NCI-H1694 (cell line): Measurements from ENCODE around the gene NTRK1.
A peak's percentile ranks its signal among the peaks of the same experiment; 100 is the strongest.

ENCODE experiments used
- DNase-seq: peaks from one replicate; lab custom pipeline; 2025; lab: John Stamatoyannopoulos, UW

Gene NTRK1

DNA sequence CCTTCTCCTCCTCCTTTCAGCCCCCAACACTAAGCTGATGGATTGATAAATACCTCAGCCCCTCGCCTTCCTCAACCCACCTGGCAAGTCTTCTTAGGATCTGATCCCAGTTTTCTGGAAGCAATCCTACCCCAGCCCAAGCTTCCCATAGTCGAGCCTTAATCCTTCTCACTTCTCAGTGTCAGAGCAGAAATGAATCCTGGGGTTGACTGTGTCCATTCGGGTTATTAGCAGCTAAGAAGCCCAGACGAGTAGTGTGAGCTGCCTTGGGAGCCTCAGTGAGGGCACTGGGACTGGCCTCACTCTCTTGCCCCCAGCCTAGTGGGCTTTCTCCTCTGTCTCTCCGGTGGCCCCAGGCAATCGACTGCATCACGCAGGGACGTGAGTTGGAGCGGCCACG, 20.4 kb downstream of the NTRK1 start:
- DNase-seq, result no peak

GRCh38 chr1:156881663-156882062, 21.0 kb downstream of the NTRK1 start:
- no peak for DNase-seq

- no peak for DNase-seq
Measured at GRCh38 chr1:156882543-156882942, 21.9 kb downstream of the NTRK1 start.

DNA sequence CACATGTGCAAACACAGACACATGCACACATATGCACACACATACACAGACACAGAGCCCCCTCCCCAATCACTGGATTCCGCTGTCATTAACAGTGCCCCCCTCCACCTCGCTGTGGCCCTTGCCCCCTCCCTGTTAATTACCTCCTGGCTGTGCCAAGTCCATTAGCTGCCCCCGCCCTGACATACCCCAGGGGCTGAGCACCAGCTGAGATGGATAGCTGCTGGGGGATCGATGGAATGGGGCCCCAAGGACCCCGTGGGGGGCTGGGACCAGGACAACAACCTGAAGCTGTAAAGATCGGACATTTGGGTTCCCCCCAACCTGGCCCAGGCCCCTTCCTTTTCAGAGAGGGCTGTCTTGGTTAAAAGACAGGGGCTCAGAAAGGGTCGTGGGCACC, 23.3 kb downstream of the NTRK1 start:
- DNase-seq, result no peak

GRCh38 chr1:156884560-156885184, 24.0 kb downstream of the NTRK1 start:
- no peak for DNase-seq

DNA sequence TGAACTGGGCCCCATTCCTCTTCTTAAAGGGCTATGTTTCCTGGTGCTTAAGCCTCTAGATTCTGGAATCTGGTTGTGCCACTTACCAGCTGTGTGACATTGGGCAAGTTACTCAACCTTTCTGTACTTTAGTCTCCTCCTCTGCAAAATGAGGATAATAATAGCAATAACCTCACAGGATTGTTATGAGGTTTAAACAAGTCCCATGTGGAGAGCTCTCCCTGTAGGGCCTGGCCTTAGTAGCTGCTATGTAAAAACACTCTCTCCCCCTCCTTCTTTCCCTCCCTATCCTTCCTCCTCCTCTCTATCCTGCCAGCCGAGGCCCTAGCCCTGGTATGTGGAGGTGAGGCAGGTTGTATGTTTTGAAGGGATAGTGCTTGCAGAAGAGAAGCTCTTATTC, 24.6 kb downstream of the NTRK1 start:
- no peak for DNase-seq

DNA sequence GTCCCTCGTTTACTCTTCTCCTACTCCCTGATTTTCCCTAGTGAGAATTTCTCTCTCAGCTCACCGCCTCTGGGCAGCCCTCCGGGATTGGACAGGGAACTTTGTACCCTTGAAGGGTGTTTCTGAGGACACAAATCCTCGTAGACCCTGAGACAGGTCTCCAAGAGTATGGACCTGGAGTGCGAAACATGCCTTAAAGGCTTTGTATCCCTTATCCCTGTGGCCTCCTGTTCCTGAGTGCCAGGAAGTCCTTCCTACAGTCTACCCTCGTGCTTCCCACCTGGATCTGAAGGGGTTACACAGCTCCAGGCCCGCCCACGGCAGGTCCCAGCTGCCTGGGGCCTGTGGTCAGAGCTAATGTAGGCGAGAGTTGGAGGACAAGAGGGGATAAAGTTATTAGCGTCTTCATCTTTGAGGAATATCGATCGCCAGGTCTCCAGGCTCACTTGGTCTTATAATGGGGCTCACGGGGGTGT, 25.3 kb downstream of the NTRK1 start:
- DNase-seq, result no peak

DNA sequence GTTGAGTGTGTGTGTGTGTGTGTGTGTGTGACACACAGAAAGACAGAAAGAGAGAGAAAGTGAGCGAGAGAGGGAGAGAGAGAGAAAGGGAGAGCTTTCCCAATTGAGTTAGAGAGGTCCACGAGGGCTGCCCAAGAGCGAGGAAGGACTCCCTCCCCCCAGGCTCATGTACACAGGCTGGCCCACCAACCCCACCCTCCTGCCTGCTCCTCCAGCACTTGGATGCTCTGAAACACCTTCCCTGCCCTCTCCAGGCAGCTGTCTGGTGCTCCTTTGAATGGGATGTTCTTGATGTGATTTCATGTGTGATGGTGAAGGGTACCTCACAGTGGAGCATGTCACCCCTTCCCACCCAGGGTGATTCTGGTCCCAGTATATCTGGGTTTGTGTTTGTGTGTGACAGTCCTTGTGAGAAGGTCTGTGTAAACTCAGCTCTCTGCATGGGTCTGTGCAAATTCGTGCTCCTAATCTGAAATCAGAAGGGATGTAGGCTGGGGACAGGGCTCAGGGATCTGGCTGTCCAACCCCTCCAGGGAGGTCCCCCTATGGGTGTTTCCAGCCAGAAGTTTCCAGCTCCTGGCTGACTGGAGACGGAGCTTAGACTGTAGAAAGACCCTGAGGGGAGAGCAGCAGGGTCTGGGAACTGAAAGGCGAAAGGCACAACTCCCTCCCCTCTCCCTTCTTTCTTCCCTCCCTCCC, 26.1 kb downstream of the NTRK1 start:
- no peak for DNase-seq

DNA sequence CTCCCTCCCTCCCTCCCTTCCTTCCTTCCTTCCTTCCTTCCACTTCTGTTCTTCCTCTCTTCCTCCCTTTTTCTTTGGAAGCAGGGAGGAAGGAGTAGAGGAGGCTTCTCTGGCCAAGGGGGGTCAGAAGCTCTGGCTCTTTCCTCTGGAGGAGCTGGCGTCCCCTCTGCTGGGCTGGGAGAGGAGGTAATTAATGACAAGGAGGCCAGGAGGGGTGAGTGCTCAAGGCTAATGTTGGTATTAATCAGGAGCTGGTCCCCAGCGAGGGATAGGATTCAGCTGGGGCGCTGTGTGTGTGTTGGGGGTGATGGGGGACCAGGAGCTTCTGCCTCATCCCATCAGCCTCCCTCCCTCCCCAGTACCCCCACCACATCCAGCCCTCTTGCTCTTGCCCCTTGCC, 26.7 kb downstream of the NTRK1 start:
- DNase-seq, result no peak

- no peak for DNase-seq
Measured at GRCh38 chr1:156887734-156888133, 27.1 kb downstream of the NTRK1 start.

DNA sequence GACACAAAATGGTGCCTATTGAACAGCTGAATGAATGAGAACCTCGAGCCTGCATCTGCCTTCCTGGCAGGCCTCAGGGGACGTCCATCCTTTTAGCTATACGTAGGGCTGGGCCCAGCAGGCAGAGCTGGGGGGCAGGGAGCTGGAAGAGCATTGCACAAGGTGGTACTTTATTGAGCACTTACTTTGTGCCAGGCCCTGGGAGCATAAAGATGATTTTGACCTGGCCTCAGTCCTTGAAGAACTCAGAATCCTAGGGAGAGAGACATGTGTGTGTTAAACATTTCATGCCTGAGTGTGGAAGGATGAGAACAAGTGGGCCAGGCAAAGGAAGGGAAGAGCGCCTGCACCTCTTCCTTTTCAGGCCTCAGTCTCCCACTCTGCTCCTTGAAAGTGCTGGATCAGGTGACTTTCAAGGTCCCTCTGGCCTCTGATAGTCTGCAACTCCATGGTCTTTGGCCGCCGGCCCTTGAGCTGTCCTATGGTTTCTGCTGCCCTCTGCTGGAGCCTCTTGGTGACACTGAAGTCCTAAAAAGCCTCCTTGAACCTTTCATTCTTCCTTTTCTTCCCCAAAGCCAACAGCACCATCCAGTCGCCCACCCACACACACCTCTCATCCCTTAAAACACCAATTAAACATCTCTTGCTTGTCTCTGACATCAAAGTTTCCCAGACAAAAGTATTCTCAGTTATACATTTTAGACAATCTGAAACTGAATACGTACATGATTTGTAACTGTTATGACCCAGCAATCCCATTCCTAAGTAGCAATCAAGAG, 29.3 kb downstream of the NTRK1 start:
- peak; percentile 67 for DNase-seq

DNA sequence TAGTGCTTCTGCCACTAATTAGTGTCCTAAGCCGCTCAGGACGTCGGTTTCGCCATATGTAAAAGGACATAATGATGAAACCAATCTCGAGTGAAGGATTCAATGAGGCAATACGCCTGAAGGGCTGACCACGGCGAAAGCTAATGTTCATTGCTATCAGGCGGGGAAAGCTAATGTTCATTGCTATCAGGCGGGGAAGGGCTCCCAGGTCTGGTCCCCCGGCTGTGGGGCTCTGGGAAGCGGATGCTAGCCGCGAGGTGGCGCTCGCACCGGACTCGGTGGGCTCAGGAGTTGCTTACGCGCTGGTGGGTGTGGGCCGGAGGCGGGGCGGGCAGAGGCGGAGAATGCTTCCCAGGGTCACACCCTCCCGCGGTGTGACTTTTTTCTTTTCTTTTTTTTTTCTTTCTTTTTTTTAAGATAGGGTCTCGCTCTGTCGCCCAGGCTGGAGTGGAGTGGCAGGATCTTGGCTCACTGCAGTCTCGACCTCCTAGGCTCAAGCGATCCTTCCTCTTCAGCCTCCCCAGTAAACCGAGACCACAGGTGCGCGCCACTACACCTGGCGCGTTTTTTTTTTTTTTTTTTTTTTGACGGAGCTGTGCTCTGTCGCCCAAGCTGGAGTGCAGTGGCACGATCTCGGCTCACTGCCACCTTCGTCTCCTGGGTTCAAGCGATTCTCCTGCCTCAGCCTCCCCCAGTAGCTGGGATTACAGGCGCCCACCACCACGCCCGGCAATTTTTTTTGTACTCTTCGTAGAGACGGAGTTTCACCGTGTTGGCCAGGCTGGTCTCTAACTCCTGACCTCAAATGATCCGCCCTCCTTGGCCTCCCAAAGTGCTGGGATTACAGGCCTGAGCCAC, 31.8 kb downstream of the NTRK1 start:
- peak; percentile 95 for DNase-seq

DNA sequence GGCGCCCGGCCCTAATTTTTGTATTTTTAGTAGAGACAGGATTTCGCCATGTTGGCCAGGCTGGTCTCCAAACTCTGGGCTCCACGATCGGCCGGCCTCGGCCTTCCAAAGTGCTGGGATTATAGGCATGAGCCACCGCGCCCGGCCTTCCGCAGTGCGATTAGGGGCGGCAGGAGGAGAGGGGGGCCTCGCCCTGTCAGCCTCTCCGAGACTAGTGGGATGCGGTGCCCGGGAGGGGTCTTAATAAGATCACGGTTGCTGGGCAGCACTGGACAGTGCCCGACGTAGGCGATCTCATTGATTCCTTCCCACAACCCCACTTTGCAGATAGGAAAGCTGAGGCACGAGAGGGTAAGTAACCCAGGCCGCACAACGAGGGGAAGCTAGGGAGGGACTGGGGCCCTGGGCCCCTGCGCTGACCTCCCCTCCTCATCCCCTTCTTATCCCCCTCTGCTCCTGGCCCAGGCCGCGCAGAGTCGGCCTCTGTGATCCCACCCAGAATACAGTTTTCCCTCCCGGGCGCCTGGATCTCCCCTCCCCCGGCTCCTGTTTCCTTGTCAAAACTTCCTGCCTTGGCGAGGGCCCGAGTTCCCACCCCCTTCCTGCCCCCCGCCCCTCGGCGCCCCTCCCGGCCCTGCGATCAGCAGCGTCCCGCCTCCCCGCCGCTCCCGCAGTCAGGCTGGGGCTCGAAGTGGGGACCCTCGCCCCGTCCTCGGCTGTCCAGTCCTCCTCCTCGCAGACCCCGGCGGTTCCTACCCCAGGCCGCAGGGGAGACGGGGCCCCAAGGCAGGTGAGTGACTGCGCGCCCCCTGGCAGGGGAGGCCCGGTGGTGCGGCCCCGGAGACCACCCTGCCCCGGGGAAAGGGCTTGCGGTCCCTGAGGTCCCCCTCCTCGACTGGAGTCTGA, 32.6 kb downstream of the NTRK1 start, which contains the start of gene PEAR1:
PEAR1 (plus strand) TSS at position 671 of the 906 bp plus-strand sequence. CDS start 10,209 bp downstream, outside the sequence.
- no peak for DNase-seq

- DNase-seq, result no peak
Measured at GRCh38 chr1:156894001-156894400, 33.3 kb downstream of the NTRK1 start.

- no peak for DNase-seq
Measured at GRCh38 chr1:156894711-156895454, 34.2 kb downstream of the NTRK1 start.

- DNase-seq, result no peak
Measured at GRCh38 chr1:156895455-156895812, 34.8 kb downstream of the NTRK1 start.

GRCh38 chr1:156895927-156896326, 35.3 kb downstream of the NTRK1 start:
- no peak for DNase-seq

- DNase-seq, result no peak
Measured at GRCh38 chr1:156896490-156897033, 35.9 kb downstream of the NTRK1 start.

GRCh38 chr1:156897078-156897825, 36.6 kb downstream of the NTRK1 start:
- DNase-seq, result no peak
